Breast epithelium (tissue), 3 donors: ENCODE data around the gene USP34.

Experiments
- POLR2A ChIP-seq: fragments of 450-650 bp; IDR thresholded peaks from one replicate; pipeline ENCODE4 v1.6.1; 2016; ENCODE audit warnings: antibody characterized with exemption, mild to moderate bottlenecking, moderate library complexity
- POLR2AphosphoS5 ChIP-seq, 3 donors: sonication (generic); formaldehyde crosslinking; IDR thresholded peaks; one replicate each; pipeline ENCODE4 v1.6.1; 2017; ENCODE audit warnings: antibody characterized with exemption in 3 of 3
- TF ChIP-seq, protein P1 (sequence below), 3 donors: fragments of 450-650 bp; IDR thresholded peaks; one replicate each; pipeline ENCODE4 v1.5.1; 2016 to 2017; ENCODE audit warnings: antibody characterized with exemption in 3 of 3, mild to moderate bottlenecking in 3 of 3, moderate library complexity in 3 of 3

DNA sequence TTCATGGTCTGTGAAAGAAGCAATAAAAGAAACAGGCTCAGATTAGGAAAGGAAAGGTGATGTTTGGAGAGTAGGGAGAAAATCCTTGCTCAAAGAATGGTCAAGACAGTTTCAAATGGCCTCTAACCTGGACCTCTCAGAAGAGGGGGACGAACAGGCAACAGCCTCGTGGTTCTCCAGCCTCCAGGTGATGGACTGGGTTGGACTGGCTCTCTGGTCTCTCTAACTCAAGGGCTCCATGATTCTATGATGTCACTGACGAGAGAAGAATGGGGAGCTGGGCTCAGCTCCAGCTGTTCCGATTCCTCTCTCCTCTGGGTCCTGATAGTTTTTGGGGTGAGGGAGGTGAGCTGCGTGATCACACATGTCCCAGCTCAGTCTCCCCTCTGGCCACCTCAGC, 309.0 kb downstream of the USP34 start, which contains the start of gene C2orf74:
- TF ChIP-seq POLR2AphosphoS5 (IDR thresholded peaks at IDR 0.05) (no peak), POLR2A (no peak)
- TF ChIP-seq, protein P1, sequence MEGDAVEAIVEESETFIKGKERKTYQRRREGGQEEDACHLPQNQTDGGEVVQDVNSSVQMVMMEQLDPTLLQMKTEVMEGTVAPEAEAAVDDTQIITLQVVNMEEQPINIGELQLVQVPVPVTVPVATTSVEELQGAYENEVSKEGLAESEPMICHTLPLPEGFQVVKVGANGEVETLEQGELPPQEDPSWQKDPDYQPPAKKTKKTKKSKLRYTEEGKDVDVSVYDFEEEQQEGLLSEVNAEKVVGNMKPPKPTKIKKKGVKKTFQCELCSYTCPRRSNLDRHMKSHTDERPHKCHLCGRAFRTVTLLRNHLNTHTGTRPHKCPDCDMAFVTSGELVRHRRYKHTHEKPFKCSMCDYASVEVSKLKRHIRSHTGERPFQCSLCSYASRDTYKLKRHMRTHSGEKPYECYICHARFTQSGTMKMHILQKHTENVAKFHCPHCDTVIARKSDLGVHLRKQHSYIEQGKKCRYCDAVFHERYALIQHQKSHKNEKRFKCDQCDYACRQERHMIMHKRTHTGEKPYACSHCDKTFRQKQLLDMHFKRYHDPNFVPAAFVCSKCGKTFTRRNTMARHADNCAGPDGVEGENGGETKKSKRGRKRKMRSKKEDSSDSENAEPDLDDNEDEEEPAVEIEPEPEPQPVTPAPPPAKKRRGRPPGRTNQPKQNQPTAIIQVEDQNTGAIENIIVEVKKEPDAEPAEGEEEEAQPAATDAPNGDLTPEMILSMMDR (IDR thresholded peaks at IDR 0.05) = no peak
